GM10248 (cell line): ENCODE measurements around the gene SYNE2.

ENCODE experiments used
- CTCF ChIA-PET: fragments of 300-600 bp; sonication (Branson Sonifier 250); formaldehyde crosslinking; extraction: SDS; loops from one replicate; lab custom pipeline; 2021; ENCODE audit warnings: antibody characterized with exemption; lab: Yijun Ruan, JAX
- POLR2A ChIA-PET: fragments of 350-650 bp; sonication (Branson Sonifier 250); formaldehyde crosslinking; extraction: SDS; loops from one replicate; lab custom pipeline; 2020; ENCODE audit warnings: antibody characterized with exemption; lab: Yijun Ruan, JAX
- DNase-seq: peaks from one replicate; pipeline ENCODE4 v3.0.0; 2012; ENCODE audit errors: extremely low spot score
- TF ChIP-seq, protein P1 (sequence below): IDR thresholded peaks from 2 replicates; pipeline ENCODE4 v1.5.1; 2012; ENCODE audit warnings: mild to moderate bottlenecking, low read depth; ENCODE audit errors: extremely low read depth, missing control alignments, control extremely low read depth

The SYNE2 gene

DNA sequence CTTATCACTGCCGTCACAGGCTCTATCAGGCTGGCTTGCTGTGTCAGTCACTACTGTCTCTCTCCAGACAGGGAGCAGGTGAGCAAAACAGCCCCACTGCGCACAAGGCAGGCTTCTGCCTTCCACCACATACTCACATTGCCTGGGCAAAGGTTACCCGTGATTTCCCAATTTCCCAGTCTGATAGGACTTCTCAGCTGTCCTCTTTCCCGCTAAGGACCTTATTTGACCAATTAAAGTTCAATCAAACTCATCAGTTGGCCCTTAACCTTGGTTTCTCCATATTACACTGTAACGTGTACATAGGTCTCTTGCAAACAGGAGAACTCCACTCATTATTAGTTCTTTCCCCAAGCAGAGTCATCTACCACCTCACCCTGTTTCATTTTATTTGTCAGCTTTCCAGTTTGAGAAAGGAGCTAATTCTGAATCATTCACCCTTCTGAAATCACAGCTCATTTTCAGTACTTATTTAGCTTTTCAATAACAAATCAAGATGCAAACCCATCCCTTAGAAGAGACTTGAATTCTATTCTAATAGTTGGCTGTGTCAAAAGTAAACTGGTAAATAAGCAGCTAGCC is 270.5 kb downstream of the SYNE2 start:
- TF ChIP-seq, protein P1, sequence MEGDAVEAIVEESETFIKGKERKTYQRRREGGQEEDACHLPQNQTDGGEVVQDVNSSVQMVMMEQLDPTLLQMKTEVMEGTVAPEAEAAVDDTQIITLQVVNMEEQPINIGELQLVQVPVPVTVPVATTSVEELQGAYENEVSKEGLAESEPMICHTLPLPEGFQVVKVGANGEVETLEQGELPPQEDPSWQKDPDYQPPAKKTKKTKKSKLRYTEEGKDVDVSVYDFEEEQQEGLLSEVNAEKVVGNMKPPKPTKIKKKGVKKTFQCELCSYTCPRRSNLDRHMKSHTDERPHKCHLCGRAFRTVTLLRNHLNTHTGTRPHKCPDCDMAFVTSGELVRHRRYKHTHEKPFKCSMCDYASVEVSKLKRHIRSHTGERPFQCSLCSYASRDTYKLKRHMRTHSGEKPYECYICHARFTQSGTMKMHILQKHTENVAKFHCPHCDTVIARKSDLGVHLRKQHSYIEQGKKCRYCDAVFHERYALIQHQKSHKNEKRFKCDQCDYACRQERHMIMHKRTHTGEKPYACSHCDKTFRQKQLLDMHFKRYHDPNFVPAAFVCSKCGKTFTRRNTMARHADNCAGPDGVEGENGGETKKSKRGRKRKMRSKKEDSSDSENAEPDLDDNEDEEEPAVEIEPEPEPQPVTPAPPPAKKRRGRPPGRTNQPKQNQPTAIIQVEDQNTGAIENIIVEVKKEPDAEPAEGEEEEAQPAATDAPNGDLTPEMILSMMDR: no peak
- ChIA-PET POLR2A (no interaction called here), CTCF (interaction anchor here (0.7 to 1.3 kb wide), 3 partner anchors 13 to 46 kb away, joined by 3 to 4 read pairs (median 3); no protein-coding TSS in a partner anchor)
- no peak for DNase-seq

DNA sequence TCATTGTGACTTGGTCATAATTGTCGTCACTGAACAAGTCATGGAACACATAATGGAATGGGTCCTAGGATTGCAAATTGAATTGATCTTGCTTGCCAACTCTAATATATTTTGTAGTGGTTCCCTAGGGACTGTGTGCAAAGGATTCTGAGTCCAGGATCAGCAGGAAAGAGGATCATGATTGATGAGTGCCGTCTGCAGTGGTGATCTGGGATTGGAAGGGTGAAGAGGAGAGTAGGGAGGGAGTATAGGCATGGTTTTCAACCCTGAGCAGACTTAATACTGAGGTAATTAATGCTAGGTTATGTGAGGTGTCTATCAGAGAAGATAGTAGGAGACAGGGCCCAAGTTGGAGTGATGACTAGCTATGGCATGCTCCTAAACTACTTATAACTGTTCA is 272.5 kb downstream of the SYNE2 start:
- ChIA-PET POLR2A (no interaction called here), CTCF (interaction anchor here (0.9 to 1.1 kb wide), 2 partner anchors 9 to 13 kb away, joined by 3 read pairs; no protein-coding TSS in a partner anchor)
- DNase-seq: no peak
- TF ChIP-seq, protein P1: no peak

DNA sequence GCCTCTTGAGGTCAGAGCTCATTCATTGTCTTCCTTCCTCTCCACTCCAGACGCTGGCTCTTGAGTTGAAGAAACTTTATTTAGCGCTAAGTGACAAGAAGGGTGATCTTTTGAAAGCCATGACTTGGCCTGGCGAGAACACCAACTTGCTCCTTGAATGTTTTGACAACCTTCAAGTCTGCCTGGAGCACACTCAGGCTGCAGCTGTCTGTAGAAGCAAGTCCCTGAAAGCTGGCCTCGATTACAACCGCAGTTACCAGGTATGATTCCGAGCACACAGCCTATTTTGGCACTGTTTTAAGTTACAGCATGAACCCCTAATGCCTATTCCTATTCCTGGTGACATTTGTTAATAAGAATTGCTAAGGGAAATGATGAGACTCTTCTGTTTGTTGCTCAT is 273.7 kb downstream of the SYNE2 start:
- CTCF ChIA-PET: interaction anchor here (1.1 kb wide), 1 partner anchor 10 kb away, joined by 3 read pairs; no protein-coding TSS in a partner anchor
- TF ChIP-seq, protein P1: no peak
- POLR2A ChIA-PET: no interaction called here
- DNase-seq: no peak

DNA sequence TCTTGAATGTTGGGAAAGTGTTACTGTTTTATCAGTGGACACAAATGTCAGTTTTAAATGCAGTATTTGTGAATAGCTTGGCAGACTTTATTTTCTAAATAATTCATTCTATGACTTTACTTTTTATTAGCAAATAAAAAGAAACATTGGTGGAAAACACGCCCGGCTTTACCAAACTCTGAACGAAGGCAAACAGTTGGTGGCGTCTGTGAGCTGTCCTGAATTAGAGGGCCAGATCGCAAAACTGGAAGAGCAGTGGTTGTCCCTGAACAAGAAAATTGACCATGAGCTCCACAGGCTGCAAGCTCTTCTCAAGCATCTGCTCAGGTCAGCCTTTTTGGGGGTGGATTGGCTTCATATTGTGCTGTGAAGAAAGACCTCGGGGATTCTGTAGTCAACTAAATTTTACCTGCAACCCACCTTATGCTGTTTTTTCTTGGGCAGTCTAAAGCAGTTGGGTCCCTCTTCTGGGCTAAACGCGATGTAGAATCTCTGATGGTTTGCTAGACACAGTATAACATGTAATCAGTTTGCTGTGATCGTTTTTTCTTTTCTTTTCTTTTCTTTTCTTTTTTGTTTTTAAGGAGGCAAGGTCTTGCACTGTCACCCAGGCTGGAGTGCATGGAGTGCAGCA is 285.0 kb downstream of the SYNE2 start:
- TF ChIP-seq, protein P1: peak; percentile 15

DNA sequence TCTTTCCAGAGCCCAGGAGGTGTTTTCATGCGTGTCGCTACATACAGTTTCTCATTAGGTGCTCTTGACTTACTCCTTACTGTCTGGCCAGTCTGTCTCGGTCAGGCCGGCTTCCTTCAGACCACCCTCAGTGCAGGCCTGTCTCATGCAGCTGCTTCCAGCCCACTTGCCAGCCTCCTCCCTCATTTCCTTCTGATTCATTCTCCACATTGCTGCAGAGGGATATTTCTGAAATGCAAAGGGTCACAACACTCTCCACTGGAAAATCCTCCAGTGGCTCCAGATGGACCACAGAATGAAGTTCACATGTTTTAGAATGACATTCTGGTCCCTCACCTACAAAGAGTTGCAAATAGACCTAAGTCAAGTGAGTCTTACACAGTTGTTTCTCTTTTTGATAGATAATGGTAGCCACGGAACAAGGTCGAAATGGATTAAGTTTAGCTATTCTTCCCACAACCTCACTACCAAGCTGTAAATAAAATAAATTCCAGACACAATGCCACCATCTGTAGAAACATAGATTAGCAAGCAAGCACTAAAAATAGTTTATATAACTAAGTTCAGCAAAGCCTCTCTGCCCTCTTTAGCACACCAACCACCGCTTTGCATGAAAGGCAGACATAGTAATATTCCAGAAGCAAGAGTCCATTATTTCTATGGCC is 294.5 kb downstream of the SYNE2 start:
- no peak for DNase-seq
- POLR2A ChIA-PET: no interaction called here
- CTCF ChIA-PET: interaction anchor here (1.5 to 1.8 kb wide), 2 partner anchors 156 kb away, joined by 5 to 6 read pairs; no protein-coding TSS in a partner anchor
- TF ChIP-seq, protein P1: no peak

More for the DNA sequence above, 285.0 kb downstream of the SYNE2 start:
- DNase-seq: no peak
- ChIA-PET POLR2A (no interaction called here), CTCF (interaction anchor here (0.9 to 2.9 kb wide), 15 partner anchors 10 to 165 kb away, joined by 3 to 21 read pairs (median 3); partner anchors contain the start of gene ESR2)

DNA sequence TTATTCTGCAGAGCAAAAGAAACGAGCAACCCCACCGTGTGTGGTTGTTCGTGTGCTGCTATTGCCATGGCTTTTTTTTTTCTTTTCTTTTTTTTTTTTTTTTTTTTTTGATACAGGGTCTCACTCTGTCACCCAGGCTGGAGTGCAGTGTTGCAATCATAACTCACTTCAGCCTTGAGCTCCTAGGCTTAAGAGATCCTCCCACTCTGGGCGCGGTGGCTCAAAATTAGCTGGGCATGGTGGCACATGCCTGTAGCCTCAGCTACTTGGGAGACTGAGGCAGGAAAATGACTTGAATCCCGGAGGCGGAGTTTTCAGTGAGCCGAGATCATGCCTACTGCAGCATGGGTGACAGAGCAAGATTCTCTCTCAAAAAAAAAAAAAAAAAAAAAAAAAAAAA is 297.1 kb downstream of the SYNE2 start:
- no peak for DNase-seq
- TF ChIP-seq, protein P1: no peak
- ChIA-PET POLR2A (interaction anchor here (0.6 kb wide), 1 partner anchor 9 kb away, joined by 3 read pairs; no protein-coding TSS in a partner anchor), CTCF (interaction anchor here (1.5 to 1.6 kb wide), 2 partner anchors 9 to 12 kb away, joined by 3 read pairs; no protein-coding TSS in a partner anchor)
